Measurements from ENCODE around the gene LDB2. TPM values are rescaled to one million over a fixed set of nuclear protein-coding genes. Genes with fewer than 3 reads are reported as not detected.
A peak's percentile ranks its signal among the peaks of the same experiment; 100 is the strongest.

LDB2 gene
- total RNA-seq, 1 donor from 2014 or later = 4.9 TPM

GRCh38 chr4:16685536-16685935 lies 212.9 kb downstream of the LDB2 start:
- Mint-ChIP-seq H3K27ac (ENCODE audit: unreplicated experiment) (no peak overlapping the region), H3K9me3 (ENCODE audit: unreplicated experiment) (no peaks in the 10 kb centered on the region), H3K36me3 (ENCODE audit: low read depth, unreplicated experiment) (peaks cover 2% of the 10 kb centered on the region), H3K27me3 (ENCODE audit: low read depth, unreplicated experiment) (peaks cover 4% of the 10 kb centered on the region), H3K4me3 (ENCODE audit: unreplicated experiment) (no peak overlapping the region), H3K4me1 (ENCODE audit: low read depth, unreplicated experiment) (peaks cover 14% of the 10 kb centered on the region)
- Histone ChIP-seq H3K27me3 (ENCODE audit: insufficient read depth, low read length) (no peaks in the 10 kb centered on the region), H3K4me1 (ENCODE audit: insufficient read depth, low read length) (peaks cover 35% of the 10 kb centered on the region), H4K20me1 (ENCODE audit: insufficient read depth, low read length) (no peaks in the 10 kb centered on the region), H3K27ac (ENCODE audit: low read depth, low read length) (peak overlapping the region; percentile 90), H2AFZ (ENCODE audit: low read depth, low read length) (no peak overlapping the region), H3K9ac (ENCODE audit: low read length) (peak overlapping the region; percentile 74), H3K36me3 (ENCODE audit: insufficient read depth, low read length) (no peaks in the 10 kb centered on the region), H3K4me3 (ENCODE audit: insufficient read depth, low read depth, low read length) (no peak overlapping the region), H3K4me2 (ENCODE audit: low read length) (peak overlapping the region; percentile 70), H3K9me3 (ENCODE audit: insufficient read depth, low read depth, low read length) (no peaks in the 10 kb centered on the region), H3K79me2 (ENCODE audit: insufficient read depth, low read length) (no peaks in the 10 kb centered on the region)
- FAIRE-seq = peak; percentile 92
- DNase-seq (ENCODE audit: low read depth) = peak; percentile 77
- no peak for TF ChIP-seq EZH2 (IDR thresholded peaks at IDR 0.05; ENCODE audit: insufficient read depth, low read length)
- TF ChIP-seq CTCF (IDR thresholded peaks at IDR 0.05; ENCODE audit: insufficient read depth, low read depth, low read length) = no peak

- Histone ChIP-seq H3K36me3 (ENCODE audit: insufficient read depth, low read length) (no peaks in the 10 kb centered on the region), H3K27me3 (ENCODE audit: insufficient read depth, low read length) (no peaks in the 10 kb centered on the region), H3K79me2 (ENCODE audit: insufficient read depth, low read length) (no peaks in the 10 kb centered on the region), H3K9me3 (ENCODE audit: insufficient read depth, low read depth, low read length) (no peaks in the 10 kb centered on the region), H4K20me1 (ENCODE audit: insufficient read depth, low read length) (no peaks in the 10 kb centered on the region), H3K9ac (ENCODE audit: low read length) (peak overlapping the region; percentile 74), H3K4me1 (ENCODE audit: insufficient read depth, low read length) (peaks cover 35% of the 10 kb centered on the region), H2AFZ (ENCODE audit: low read depth, low read length) (no peak overlapping the region), H3K27ac (ENCODE audit: low read depth, low read length) (peak overlapping the region; percentile 90), H3K4me2 (ENCODE audit: low read length) (peak overlapping the region; percentile 70), H3K4me3 (ENCODE audit: insufficient read depth, low read depth, low read length) (no peak overlapping the region)
- TF ChIP-seq CTCF (IDR thresholded peaks at IDR 0.05; ENCODE audit: insufficient read depth, low read depth, low read length) = no peak
- TF ChIP-seq EZH2 (IDR thresholded peaks at IDR 0.05; ENCODE audit: insufficient read depth, low read length) = no peak
- H3K27me3 Mint-ChIP-seq (ENCODE audit: low read depth, unreplicated experiment) = peaks cover 5% of the 10 kb centered on the region
- no peaks in the 10 kb centered on the region for H3K9me3 Mint-ChIP-seq (ENCODE audit: unreplicated experiment)
- H3K36me3 Mint-ChIP-seq (ENCODE audit: low read depth, unreplicated experiment) = peaks cover 2% of the 10 kb centered on the region
- no peak overlapping the region for H3K4me3 Mint-ChIP-seq (ENCODE audit: unreplicated experiment)
- FAIRE-seq = no peak
- no peak for DNase-seq (ENCODE audit: low read depth)
- peaks cover 14% of the 10 kb centered on the region for H3K4me1 Mint-ChIP-seq (ENCODE audit: low read depth, unreplicated experiment)
- H3K27ac Mint-ChIP-seq (ENCODE audit: unreplicated experiment) = no peak overlapping the region
Observed at GRCh38 chr4:16684935-16685334, 213.5 kb downstream of the LDB2 start.

- peak; percentile 64 for DNase-seq (ENCODE audit: low read depth)
- TF ChIP-seq EZH2 (IDR thresholded peaks at IDR 0.05; ENCODE audit: insufficient read depth, low read length) = no peak
- no peak for TF ChIP-seq CTCF (IDR thresholded peaks at IDR 0.05; ENCODE audit: insufficient read depth, low read depth, low read length)
Observed at GRCh38 chr4:16684097-16684496, 214.3 kb downstream of the LDB2 start.

More at GRCh38 chr4:16684097-16684496, 214.3 kb downstream of the LDB2 start:
- Mint-ChIP-seq H3K9me3 (ENCODE audit: unreplicated experiment) (no peaks in the 10 kb centered on the region), H3K27me3 (ENCODE audit: low read depth, unreplicated experiment) (peaks cover 5% of the 10 kb centered on the region), H3K4me3 (ENCODE audit: unreplicated experiment) (no peak overlapping the region), H3K4me1 (ENCODE audit: low read depth, unreplicated experiment) (peaks cover 14% of the 10 kb centered on the region), H3K36me3 (ENCODE audit: low read depth, unreplicated experiment) (peaks cover 2% of the 10 kb centered on the region), H3K27ac (ENCODE audit: unreplicated experiment) (no peak overlapping the region)
- H3K9me3 ChIP-seq (ENCODE audit: insufficient read depth, low read depth, low read length) = no peaks in the 10 kb centered on the region
- no peaks in the 10 kb centered on the region for H3K27me3 ChIP-seq (ENCODE audit: insufficient read depth, low read length)
- no peaks in the 10 kb centered on the region for H3K36me3 ChIP-seq (ENCODE audit: insufficient read depth, low read length)
- peak overlapping the region; percentile 90 for H3K27ac ChIP-seq (ENCODE audit: low read depth, low read length)
- FAIRE-seq = peak; percentile 78
- H3K9ac ChIP-seq (ENCODE audit: low read length) = peak overlapping the region; percentile 74
- peak overlapping the region; percentile 30 for H3K4me2 ChIP-seq (ENCODE audit: low read length)
- H3K4me3 ChIP-seq (ENCODE audit: insufficient read depth, low read depth, low read length) = no peak overlapping the region
- peaks cover 35% of the 10 kb centered on the region for H3K4me1 ChIP-seq (ENCODE audit: insufficient read depth, low read length)
- H3K79me2 ChIP-seq (ENCODE audit: insufficient read depth, low read length) = no peaks in the 10 kb centered on the region
- no peak overlapping the region for H2AFZ ChIP-seq (ENCODE audit: low read depth, low read length)
- no peaks in the 10 kb centered on the region for H4K20me1 ChIP-seq (ENCODE audit: insufficient read depth, low read length)

Measured in astrocyte (in vitro differentiated cells and primary cell).